GM21526 (cell line): Measurements from ENCODE around the gene CCL4.
"Not testable (repeated sequence)": the region's sequence is repeated elsewhere in the genome, so short reads cannot be mapped to it uniquely, and the experiment has no call there.

Experiments
- ATAC-seq: cut with Tn5 transposase; IDR thresholded peaks from one replicate; pipeline ENCODE4 v1.9.1; 2021; ENCODE audit warnings: moderate library complexity; ENCODE audit not compliant: unreplicated experiment, low FRiP score

Gene CCL4

DNA sequence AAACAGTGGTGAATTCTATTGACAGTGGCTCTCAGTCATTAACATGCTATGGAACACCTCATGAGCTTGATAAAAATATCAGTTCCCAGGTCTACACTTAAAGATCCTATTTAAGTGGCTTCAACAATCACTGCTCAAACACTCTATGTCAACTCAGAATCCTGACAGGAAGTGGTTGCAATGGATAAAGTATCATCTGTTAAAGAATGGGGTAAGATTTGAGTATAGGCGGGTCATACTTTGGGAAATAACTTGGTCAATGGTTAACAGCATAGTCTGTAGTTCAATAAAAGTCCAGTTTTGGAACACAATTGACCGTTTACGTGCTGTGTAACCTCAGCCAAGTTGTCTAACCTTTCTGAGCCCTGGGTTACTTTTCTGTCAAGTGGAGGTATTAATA lies 16.2 kb upstream of the CCL4 start:
- ATAC-seq: not testable (repeated sequence)

DNA sequence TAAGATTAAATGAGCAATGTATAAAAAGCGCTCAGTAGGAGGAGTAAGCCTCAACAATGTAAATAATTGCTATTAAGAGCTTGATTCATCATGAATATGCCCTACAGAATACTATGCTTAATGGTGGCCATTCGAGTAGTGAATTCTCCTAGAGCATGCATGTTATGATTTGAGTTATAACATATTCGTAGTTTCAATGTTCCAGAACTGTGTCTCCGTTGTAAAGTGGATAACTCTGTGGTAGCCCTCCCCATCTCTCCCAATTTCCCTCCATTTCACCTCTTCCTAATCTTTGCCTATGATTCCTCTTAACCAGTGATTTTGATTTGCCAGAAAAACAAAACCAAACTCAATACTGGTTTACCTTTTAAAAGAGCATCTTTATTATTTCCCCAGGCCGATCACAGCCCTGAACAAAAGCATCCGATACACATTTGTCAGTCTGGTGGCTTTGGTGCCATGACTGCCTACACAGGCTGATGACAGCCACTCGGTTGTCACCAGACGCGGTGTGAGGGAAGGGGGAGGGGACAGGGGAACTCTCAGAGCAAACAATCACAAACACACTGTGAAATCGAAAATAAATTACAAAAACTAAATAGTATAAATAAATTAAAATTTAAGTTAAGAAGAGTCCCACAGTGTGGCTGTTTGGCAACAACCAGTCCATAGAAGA lies 15.6 kb upstream of the CCL4 start:
- ATAC-seq: not testable (repeated sequence)

DNA sequence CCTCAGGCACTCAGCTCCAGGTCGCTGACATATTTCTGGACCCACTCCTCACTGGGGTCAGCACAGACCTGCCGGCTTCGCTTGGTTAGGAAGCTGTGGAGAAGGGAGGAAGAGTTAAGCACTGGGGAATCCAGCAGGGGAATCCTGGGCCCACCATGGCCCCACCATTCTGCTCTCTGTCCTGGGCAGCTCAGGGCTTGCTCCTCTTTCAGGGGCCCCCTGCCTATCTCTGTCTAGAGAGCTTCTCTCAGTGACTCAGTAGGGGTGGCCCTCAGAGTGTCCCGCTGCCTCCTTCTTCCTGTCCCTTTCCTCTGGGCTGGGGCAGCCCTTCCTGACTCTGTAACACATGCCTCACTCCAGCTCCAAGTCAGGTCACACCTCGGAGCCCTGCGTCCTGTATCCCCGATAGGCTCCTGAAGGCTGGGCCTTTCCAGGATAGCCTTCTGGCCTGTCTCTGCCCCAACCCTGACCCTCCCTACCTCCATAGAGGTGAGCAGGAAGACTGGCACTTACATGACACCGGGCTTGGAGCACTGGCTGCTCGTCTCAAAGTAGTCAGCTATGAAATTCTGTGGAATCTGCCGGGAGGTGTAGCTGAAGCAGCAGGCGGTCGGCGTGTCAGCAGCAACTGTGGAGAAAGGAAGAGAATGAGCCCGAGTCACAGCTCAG lies 14.8 kb upstream of the CCL4 start:
- no peak for ATAC-seq

DNA sequence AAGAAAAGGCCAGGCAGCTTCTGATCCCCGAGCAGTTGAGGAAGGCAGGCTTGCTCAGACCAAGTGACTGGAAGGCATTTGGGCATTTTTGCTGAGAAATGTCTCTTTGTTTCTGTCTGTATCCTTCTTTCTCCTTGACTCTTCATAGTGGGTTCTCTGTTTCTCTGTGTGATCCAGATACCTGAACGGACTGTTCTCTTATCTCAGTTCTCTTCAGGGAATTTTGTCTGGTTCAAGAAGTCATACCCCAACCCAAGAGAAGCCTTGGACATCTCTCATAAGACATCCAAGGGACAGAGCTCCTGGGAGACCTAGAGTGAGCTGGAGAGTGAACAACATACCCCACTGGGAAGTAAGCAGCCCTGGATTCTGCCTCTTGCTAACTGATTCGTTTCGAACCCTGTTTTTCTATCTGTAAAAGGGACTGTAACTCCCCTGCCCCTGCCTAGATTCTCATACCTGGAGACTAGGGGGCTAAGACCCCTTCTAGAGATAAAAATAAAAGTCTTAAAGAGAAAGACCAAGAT lies 14.2 kb upstream of the CCL4 start:
- no peak for ATAC-seq

DNA sequence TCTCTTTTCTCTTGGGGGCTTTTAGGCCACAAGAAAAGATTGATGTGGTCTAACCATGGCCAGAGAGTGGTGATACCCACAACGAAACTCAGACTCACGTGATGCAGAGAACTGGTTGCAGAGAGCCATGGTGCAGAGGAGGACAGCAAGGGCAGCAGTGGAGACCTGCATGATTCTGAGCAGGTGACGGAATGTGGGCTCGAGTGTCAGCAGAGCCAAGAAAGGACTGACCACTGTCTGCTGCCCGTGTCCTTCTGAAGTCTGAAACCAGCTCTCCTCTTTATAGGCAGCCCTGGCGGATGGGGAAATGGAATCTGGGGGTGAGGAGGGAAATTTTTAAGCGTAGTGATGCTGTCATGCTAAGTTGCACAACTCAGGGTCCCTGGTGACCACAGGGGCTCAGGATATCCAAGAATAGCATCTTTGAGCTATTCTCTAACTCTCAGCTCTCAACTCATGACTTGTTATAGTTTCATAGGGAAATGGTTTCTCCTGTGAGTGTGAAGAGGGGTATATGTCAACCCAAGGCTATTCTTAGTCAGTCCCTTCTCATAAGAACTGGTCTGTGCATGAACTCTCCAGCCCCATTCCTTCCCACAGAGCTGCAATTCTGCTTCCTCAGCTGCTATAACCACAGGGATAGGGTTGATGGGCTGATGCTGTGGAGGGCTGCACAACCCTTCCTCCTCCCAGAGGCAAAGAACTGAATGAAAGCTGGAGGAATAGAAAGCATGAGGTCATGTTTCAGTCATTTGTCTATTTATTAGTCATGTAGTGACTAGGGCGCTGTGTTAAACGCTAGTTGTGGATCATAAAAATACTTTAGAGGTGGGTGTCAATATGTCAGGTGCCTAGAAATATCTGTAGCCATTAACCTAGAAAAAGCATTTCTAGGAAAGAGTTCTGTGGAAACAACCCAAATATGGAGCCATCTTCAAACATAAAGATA lies 13.5 kb upstream of the CCL4 start, which contains the start of gene CCL3:
TSS of gene CCL3 (minus strand) at position 256 of the 949 bp plus-strand sequence. CDS start at position 171, 85 bp downstream.
- peak; percentile 61 for ATAC-seq

DNA sequence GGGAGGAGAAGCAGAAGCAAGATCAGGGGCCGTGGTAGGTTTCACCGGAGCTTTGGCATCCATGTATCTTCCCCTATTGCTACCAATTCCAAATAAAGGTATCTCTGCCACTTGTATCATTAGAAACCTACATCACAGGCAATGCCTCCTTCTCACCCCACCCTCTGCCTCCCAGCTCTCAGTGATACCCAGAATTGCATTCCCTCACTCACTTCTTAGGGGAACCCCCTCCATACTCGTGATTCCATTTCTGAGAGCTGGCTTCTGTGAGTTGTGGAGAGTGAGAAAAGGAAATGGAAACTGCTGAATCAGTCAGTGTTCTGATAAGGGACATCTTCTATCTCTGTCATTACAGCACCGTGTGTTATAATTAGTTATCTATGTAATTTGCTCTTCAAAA lies 11.4 kb upstream of the CCL4 start:
- no peak for ATAC-seq

DNA sequence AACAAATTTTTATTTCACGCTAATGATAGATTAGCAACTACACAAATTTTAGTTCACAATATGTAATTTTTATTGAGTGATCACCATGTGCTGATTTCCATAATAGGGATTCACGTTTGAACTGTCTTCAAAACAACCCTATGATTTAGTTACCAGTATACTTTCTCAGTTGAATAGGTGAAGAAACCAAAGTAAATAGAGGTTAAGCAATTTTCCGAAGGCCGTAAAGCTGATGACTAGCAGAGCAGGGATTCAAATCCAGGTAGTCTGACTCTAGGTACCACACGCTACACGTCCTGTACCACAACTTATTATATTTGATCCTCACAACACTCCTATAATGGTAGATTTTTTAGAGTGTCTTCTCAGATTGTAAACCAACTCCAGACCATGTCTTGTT lies 10.9 kb upstream of the CCL4 start:
- ATAC-seq: not testable (repeated sequence)

DNA sequence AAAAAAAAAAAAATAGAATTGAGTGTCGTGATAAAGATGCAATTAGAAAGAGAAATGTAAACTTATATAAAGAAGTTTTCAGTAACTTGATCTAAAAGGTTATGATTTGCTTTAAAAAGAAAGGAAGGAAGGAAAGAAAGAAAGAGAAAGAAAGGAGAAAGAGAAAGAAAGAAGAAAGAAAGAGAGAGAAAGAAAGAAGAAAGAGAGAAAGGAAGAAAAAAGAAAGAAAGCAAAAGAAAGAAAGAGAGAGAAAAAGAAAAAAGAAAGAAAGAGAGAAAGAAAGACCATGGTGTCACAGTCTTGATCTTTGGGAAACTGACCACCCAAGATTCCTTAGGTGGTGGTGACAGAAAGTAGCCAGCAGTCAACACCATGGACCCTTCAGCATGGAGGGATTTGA lies 9.4 kb upstream of the CCL4 start:
- ATAC-seq: no peak

DNA sequence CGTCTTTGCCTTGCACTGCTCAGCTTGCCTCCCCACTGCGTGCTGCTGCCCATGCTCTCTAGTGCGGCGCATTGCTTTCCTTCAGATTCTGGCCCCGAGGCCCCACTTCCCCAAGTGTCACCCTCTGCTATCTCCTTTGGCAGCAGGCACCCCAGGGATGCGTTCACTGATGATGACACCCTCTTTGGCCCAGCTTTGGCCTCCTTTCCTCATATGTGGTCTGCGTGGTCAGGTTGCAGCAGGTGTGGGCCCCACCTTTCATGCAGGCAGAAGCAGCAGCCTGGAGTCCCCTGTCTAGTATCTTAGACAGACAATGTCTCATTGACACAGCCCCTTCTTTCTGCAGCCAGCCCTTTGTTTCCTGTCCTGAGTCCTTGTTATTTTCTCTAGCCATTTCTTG lies 8.9 kb upstream of the CCL4 start:
- ATAC-seq: no peak

DNA sequence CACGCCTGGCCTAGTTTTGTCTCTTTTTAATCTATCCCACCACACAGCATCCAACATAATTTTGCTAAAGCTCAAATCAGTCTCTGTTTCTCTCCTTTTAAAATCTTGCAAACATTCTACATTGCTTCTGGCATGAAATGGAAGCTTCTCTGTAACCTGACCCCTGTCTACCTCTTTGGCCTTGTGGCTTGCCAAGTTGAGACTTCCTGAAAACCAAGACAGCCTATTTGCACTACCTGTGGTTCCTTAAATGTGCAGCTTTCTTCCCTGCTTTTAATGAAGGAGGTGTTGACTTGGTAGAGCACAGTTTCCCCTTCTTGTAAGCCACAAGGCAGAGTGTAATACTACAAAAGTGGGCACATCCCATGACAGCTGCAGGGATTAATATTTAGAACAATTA lies 7.6 kb upstream of the CCL4 start:
- no peak for ATAC-seq

DNA sequence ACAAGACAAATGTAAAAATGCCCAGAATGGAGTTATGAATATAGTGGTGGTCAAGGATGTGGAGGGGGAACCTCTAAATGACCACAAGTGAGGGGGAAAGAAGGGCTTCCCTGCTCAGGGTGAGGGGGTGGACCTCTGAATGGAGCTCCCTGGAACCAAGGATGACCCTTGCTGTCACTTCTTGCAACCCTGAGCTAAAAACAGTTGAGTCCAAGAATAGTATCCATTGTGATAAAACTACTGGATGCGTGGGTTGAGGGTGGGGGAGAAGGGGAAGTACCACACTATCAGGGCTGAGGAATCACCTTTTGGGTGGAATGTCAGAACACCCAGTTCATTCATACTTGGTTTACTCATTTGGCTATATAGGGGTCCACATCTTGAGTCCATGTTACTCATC lies 4.6 kb upstream of the CCL4 start:
- ATAC-seq: not testable (repeated sequence)

DNA sequence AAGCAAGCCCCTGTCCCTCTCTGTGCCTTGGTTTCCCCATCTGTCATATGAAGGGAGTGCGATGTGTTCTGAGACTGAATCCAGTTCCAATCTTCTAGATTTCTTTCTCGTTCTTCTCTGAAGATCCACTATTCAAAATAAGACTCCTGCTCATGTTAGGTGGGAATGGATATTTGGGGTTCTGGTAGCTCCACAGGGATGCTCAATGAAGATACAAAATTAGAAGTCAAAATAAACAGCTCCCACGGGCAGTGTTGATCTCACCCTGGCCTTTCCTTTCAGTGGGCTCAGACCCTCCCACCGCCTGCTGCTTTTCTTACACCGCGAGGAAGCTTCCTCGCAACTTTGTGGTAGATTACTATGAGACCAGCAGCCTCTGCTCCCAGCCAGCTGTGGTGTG lies 619 bp downstream of the CCL4 start:
- ATAC-seq: not testable (repeated sequence)

DNA sequence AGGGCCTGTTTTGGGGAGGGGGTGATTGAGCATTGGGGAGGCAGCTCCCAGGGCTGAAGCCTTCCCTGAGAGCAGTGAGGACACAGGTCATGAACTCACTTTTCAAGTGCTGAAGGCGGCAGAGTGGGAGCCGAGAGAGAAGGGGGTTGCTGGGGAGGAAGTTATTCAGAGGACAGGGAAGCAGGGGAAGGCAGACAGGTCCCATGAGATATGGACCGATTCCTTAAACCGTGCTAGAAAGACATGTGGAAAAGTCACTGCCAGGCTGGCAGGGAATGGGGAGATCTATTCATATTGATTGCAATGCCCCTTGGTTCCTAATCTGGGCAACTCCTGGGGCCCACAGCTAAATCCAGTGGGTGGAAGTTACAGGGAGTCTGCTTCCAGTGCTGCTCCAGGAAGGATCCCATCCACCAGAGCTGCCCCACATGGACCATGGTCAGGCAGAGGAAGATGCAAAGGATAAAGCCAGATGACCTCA lies 1.1 kb downstream of the CCL4 start:
- no peak for ATAC-seq

DNA sequence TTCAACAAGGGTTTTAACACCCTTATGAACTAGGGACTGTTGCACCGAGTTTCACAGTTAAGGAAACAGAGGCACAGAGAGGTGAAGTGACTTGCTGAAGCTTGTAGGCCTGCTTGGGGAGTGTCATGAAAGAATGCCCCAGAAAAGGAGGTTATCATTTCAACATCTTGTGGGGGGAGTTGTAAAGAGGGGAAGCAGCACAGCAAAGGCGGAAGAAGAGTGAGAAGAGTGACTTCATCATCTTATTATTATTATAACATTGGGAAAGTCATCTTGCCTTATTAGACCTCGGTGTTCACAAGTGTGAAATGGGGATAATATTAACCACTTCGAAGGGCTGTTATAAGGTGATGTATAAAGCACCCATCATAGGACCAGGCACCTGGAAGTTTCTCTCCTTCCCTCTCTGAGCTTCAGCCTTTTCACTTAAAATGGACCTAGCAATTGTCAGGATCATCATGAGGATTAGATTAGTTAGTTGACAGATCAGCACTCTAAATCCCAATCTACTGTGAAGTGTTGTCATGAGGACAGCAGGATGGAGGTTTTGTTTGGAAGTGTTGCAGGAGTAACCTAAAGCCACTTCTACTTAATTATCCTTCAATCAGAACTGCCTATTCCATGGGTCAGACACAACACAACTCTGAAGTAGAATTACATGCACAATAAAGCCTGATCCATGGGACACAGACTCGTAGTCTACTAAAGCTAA lies 2.3 kb downstream of the CCL4 start:
- ATAC-seq: no peak

DNA sequence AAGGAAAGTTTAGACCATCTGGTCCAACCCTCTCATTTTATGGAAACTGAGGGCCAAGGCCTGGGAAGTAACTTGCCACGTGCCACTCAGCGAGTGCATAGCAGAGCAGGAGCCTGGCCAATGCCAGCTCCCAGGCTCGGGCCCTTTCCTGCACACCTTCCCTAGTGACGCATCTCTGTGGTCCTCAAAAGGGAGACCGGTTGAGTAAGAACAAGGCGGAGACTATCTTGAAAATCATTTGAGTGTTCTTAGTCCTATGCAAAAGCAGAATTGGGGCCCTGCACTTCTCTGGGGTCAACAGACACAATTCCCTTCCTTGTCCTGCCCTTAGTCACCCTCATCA lies 2.8 kb downstream of the CCL4 start:
- no peak for ATAC-seq

DNA sequence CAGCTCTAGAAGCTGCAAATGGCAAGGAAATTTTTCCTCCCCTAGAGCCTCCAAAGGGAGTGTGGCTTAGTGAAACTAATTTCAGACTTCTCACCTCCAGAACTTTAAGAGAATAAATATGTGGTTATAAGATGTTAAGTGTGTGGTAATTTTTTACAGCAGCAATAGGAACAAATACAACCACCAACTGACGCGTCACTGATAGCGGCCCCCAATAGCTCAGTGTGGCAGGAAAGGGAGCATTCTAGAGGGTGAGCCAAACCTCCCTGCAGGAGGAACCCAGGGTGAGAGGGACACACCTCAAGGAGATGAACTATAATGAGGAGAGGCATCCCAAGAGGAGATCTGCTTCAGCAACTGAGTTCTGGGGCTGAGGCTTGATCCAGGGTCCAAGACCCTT lies 4.0 kb downstream of the CCL4 start:
- no peak for ATAC-seq

DNA sequence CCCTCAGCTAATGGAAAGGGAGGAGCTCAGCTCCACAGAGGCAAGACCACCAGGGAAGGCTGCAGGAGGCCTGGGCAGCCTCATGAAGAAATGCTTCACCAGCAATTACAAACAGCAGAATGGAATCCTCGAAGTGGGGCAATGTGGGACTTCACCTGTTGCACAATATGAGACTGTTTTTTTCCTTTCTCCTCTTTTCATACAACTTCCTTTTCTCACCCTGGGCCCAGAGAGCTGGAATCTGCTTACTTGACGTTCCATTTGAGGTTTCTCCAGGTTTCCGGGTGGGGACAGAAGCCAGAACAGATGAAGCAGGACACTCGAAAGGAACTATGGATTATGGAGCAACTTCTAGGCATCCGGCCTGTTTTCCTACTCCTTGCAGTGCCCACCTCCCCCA lies 4.6 kb downstream of the CCL4 start:
- not testable (repeated sequence) for ATAC-seq

DNA sequence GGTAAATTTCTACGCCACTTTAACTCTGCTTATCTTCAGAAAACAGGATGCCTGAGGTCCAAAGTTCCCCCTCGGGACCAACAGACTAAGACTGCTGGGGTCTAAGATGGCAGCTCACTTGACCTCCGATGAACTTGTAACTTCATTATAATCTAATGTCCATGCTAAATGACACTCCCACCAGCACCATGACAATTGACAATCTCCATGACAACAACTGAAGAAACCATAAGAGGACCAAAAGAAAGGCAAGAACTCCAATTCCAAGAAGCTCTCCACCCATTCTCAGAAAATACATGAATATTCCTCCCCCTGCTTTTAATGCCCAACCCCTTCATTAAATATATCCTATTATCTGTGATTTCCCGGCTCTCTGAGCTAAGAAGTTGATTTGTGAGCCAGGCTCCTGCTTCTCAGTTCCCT lies 7.5 kb downstream of the CCL4 start:
- no peak for ATAC-seq

DNA sequence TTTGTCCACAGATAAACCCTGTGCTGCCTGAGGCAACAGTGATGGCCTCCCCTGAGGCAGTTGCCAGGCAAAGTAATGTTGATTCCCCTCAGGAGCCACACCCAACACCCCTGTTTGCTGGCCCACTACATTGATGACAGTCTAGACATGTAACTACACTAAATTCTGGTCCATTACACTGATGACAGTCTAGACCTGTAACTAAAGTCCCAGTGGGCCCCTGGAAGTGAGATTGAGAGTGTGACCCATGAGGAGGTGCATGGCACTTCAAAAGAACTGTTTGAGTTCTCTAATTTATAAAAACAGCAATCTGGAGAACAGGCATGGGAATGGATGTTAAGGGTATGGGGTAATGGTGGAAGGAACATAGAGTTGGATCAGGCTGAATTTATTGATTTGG lies 8.9 kb downstream of the CCL4 start:
- ATAC-seq: no peak

DNA sequence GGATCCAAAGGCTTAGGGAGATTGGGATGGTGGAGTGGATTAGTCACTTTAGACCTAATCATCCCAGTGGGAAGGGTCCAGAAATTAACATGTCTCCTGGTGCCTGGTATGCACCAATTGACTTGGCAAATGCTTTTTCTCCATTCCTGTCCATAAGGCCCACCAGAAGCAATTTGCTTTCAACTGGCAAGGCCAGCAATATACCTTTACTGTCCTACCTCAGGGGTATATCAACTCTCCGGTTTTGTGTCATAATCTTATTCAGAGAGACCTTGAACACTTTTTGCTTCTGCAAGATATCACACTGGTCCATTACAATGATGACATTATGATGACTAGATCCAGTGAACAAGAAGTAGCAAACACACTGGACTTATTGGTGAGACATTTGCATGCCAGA lies 9.5 kb downstream of the CCL4 start:
- ATAC-seq: not testable (repeated sequence)
